ENCODE data around the gene GDF11. TPM values are rescaled to one million over a fixed set of nuclear protein-coding genes. Genes with fewer than 3 reads are reported as not detected.

GDF11 gene
- total RNA-seq, 1 donor from 2014 or later = 11.6 TPM

GRCh38 chr12:55703901-55704761, 38.8 kb upstream of the GDF11 start:
- Mint-ChIP-seq H3K4me3 (ENCODE audit: unreplicated experiment) (no peak overlapping the region), H3K36me3 (ENCODE audit: unreplicated experiment) (peaks cover 3% of the 10 kb centered on the region), H3K9me3 (ENCODE audit: unreplicated experiment) (no peaks in the 10 kb centered on the region), H3K27ac (ENCODE audit: unreplicated experiment) (no peak overlapping the region), H3K4me1 (ENCODE audit: unreplicated experiment) (peaks cover 16% of the 10 kb centered on the region), H3K27me3 (ENCODE audit: unreplicated experiment) (peaks cover 21% of the 10 kb centered on the region)
- TF ChIP-seq, protein P1, sequence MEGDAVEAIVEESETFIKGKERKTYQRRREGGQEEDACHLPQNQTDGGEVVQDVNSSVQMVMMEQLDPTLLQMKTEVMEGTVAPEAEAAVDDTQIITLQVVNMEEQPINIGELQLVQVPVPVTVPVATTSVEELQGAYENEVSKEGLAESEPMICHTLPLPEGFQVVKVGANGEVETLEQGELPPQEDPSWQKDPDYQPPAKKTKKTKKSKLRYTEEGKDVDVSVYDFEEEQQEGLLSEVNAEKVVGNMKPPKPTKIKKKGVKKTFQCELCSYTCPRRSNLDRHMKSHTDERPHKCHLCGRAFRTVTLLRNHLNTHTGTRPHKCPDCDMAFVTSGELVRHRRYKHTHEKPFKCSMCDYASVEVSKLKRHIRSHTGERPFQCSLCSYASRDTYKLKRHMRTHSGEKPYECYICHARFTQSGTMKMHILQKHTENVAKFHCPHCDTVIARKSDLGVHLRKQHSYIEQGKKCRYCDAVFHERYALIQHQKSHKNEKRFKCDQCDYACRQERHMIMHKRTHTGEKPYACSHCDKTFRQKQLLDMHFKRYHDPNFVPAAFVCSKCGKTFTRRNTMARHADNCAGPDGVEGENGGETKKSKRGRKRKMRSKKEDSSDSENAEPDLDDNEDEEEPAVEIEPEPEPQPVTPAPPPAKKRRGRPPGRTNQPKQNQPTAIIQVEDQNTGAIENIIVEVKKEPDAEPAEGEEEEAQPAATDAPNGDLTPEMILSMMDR (IDR thresholded peaks at IDR 0.05) = no peak
- DNase-seq (ENCODE audit: extremely low spot score, unreplicated experiment) = no peak

GRCh38 chr12:55704824-55705718, 37.9 kb upstream of the GDF11 start:
- H3K4me1 Mint-ChIP-seq (ENCODE audit: unreplicated experiment) = peaks cover 16% of the 10 kb centered on the region
- DNase-seq (ENCODE audit: extremely low spot score, unreplicated experiment) = no peak
- H3K27me3 Mint-ChIP-seq (ENCODE audit: unreplicated experiment) = peaks cover 28% of the 10 kb centered on the region
- TF ChIP-seq, protein P1 (IDR thresholded peaks at IDR 0.05) = no peak
- no peaks in the 10 kb centered on the region for H3K9me3 Mint-ChIP-seq (ENCODE audit: unreplicated experiment)
- peaks cover 3% of the 10 kb centered on the region for H3K36me3 Mint-ChIP-seq (ENCODE audit: unreplicated experiment)
- H3K27ac Mint-ChIP-seq (ENCODE audit: unreplicated experiment) = no peak overlapping the region
- H3K4me3 Mint-ChIP-seq (ENCODE audit: unreplicated experiment) = no peak overlapping the region

- Mint-ChIP-seq H3K36me3 (ENCODE audit: unreplicated experiment) (peaks cover 3% of the 10 kb centered on the region), H3K4me1 (ENCODE audit: unreplicated experiment) (peaks cover 16% of the 10 kb centered on the region), H3K4me3 (ENCODE audit: unreplicated experiment) (no peak overlapping the region), H3K27ac (ENCODE audit: unreplicated experiment) (no peak overlapping the region), H3K9me3 (ENCODE audit: unreplicated experiment) (no peaks in the 10 kb centered on the region), H3K27me3 (ENCODE audit: unreplicated experiment) (peaks cover 30% of the 10 kb centered on the region)
- DNase-seq (ENCODE audit: extremely low spot score, unreplicated experiment) = no peak
- TF ChIP-seq, protein P1 (IDR thresholded peaks at IDR 0.05) = peak; percentile 24
These were observed 37.0 kb upstream of the GDF11 start for GRCh38 chr12:55705782-55706402.

DNA sequence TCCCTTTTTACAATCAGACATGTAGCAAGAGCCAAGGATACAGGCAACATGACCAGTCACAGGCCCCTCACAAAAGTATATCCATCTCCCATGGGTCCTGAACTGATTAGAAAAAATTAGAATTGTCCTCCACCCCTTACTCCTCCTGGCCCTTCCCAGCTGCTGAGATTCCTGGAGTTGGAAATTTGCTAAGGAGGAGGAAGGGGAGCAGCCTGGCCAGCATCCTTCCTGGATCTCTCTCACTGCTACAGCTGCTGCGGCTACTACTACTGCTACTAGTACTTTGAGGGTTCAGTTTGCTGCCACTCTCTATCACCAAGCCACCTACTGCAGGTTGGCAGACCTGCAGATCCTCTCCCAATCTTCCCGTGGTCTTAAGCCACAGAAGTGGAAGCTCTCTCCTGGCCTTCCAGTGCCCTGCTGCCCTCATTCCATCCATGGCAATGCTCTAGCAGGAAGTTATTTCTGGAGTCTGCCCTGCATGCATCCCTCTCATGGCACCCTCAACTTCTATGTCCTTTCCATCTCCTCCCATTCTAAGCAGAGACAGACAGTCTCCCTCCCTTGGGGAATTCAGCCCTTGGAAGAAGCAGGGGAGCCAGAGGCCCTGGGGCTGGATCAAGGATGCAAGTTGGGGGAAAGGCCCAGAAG, 36.2 kb upstream of the GDF11 start:
- Mint-ChIP-seq H3K27me3 (ENCODE audit: unreplicated experiment) (peaks cover 31% of the 10 kb centered on the region), H3K4me3 (ENCODE audit: unreplicated experiment) (peak overlapping the region; percentile 76), H3K36me3 (ENCODE audit: unreplicated experiment) (peaks cover 3% of the 10 kb centered on the region), H3K4me1 (ENCODE audit: unreplicated experiment) (peaks cover 16% of the 10 kb centered on the region), H3K9me3 (ENCODE audit: unreplicated experiment) (no peaks in the 10 kb centered on the region), H3K27ac (ENCODE audit: unreplicated experiment) (no peak overlapping the region)
- DNase-seq (ENCODE audit: extremely low spot score, unreplicated experiment) = no peak
- TF ChIP-seq, protein P1 (IDR thresholded peaks at IDR 0.05) = no peak

All from osteocyte (in vitro differentiated cells).